Measurements from ENCODE around the gene IRF8. TPM values are rescaled to one million over a fixed set of nuclear protein-coding genes. Genes with fewer than 3 reads are reported as not detected.

The IRF8 gene
- total RNA-seq, 1 experiment from 2014 or later, result 0.28 TPM

DNA sequence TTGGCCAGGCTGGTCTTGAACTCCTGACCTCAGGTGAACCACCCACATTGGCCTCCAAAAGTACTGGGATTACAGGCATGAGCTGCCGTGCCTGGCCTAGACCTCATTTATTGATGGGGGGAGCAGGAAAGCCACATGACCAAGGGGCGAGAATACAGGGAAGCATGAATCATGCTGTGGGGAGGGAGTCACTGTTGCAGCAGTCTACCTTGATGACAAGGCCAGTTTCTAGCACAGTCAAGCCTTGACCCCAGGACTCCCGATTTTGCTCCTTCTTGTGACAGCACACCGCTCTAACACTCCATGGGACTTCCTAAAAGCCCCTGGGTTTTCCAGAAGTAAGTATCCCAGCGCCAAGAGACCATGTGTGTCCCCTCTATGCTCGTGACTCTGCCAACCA, 42.9 kb upstream of the IRF8 start:
- no peak overlapping the region for H2BK12ac ChIP-seq (ENCODE audit: insufficient read length, low read depth, low read length)
- no peaks in the 10 kb centered on the region for H3K79me1 ChIP-seq (ENCODE audit: insufficient read depth, low read depth, low read length, poor library complexity, severe bottlenecking)
- H4K8ac ChIP-seq (replicated peaks; ENCODE audit: insufficient read length, low read depth, low read length), result no peak overlapping the region
- no peak overlapping the region for H2AFZ ChIP-seq (ENCODE audit: low read length)
- H3K27me3 ChIP-seq (ENCODE audit: insufficient read depth, low read length), result no peaks in the 10 kb centered on the region
- no peak overlapping the region for H2BK5ac ChIP-seq (ENCODE audit: insufficient read length, low read length)
- Mint-ChIP-seq H3K4me1 (peaks cover 4 to 5% of the 10 kb centered on the region in 2 experiments; a peak in 3 of 4 replicates), H3K9me3 (no peaks in the 10 kb centered on the region; a peak in 1 of 5 replicates), H3K36me3 (ENCODE audit: insufficient read depth in 1 of 3, low read depth in 3 of 3) (no peaks in the 10 kb centered on the region; a peak in 1 of 7 replicates), H3K27me3 (ENCODE audit: low read depth) (peaks cover 26% of the 10 kb centered on the region), H3K27ac (peak overlapping the region in 1 of 3 experiments; percentile 20; a peak in 1 of 7 replicates), H3K4me3 (no peak overlapping the region)
- H3T11ph ChIP-seq (ENCODE audit: low read length), result no peak overlapping the region
- H3K23ac ChIP-seq (ENCODE audit: insufficient read length, low read depth, low read length), result no peak overlapping the region
- H3K4ac ChIP-seq (ENCODE audit: low read depth, low read length), result no peak overlapping the region
- WGBS (ENCODE audit: extremely low coverage, insufficient read length, low lambda C conversion rate), result no CpG with 5 or more reads among the region's 6 CpGs
- H2AK5ac ChIP-seq (ENCODE audit: insufficient read length, low read length), result no peak overlapping the region
- TF ChIP-seq, protein P1, sequence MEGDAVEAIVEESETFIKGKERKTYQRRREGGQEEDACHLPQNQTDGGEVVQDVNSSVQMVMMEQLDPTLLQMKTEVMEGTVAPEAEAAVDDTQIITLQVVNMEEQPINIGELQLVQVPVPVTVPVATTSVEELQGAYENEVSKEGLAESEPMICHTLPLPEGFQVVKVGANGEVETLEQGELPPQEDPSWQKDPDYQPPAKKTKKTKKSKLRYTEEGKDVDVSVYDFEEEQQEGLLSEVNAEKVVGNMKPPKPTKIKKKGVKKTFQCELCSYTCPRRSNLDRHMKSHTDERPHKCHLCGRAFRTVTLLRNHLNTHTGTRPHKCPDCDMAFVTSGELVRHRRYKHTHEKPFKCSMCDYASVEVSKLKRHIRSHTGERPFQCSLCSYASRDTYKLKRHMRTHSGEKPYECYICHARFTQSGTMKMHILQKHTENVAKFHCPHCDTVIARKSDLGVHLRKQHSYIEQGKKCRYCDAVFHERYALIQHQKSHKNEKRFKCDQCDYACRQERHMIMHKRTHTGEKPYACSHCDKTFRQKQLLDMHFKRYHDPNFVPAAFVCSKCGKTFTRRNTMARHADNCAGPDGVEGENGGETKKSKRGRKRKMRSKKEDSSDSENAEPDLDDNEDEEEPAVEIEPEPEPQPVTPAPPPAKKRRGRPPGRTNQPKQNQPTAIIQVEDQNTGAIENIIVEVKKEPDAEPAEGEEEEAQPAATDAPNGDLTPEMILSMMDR (conservative IDR thresholded peaks at IDR 0.05), result no peak
- H3K56ac ChIP-seq (ENCODE audit: insufficient read length, low read depth, low read length), result no peak overlapping the region
- no peak overlapping the region for H3K14ac ChIP-seq (ENCODE audit: insufficient read depth, low read length)
- no peaks in the 10 kb centered on the region for H3K79me2 ChIP-seq (ENCODE audit: insufficient read depth, low read length)
- H2BK15ac ChIP-seq (ENCODE audit: low read depth, low read length), result no peak overlapping the region
- DNase-seq, result no peak
- no peaks in the 10 kb centered on the region for H3K23me2 ChIP-seq (ENCODE audit: insufficient read length, low read depth, low read length, poor library complexity, severe bottlenecking)
- H3K4me2 ChIP-seq (ENCODE audit: insufficient read depth, insufficient read length, low read length), result no peak overlapping the region
- H3K9ac ChIP-seq (ENCODE audit: extremely low read depth, insufficient read length, low read length), result no peak overlapping the region
- no peak overlapping the region for H3K18ac ChIP-seq (ENCODE audit: insufficient read length, low read depth, low read length)
- H3K4me1 ChIP-seq (ENCODE audit: insufficient read depth, low read length), result no peaks in the 10 kb centered on the region
- no peak overlapping the region for H4K91ac ChIP-seq (ENCODE audit: insufficient read length, low read depth, low read length)
- no peak overlapping the region for H2BK20ac ChIP-seq (ENCODE audit: low read depth, low read length, poor library complexity, severe bottlenecking)
- H3K27ac ChIP-seq (ENCODE audit: insufficient read length, low read depth, low read length), result no peak overlapping the region
- no peaks in the 10 kb centered on the region for H4K20me1 ChIP-seq (ENCODE audit: control insufficient read depth, insufficient read depth, insufficient read length)
- H2BK120ac ChIP-seq (ENCODE audit: low read depth, low read length, poor library complexity, severe bottlenecking), result no peak overlapping the region
- H4K5ac ChIP-seq (ENCODE audit: insufficient read length, low read depth, low read length), result no peak overlapping the region
- no peaks in the 10 kb centered on the region for H3K9me3 ChIP-seq (ENCODE audit: control insufficient read depth, low read depth, low read length)

All from H9 (cell line).